SK-N-SH treated with all-trans-retinoic acid at 6 μM for 48 hours (cell line): ENCODE results near the gene PIGC.

Source experiments
- CSDC2 ChIP-seq: fragments of 250-450 bp; sonication (Bioruptor Pico); IDR thresholded peaks from 2 replicates; pipeline ENCODE4 v1.5.0; 2020; ENCODE audit warnings: mild to moderate bottlenecking, moderate library complexity
- ZC3H10 ChIP-seq: fragments of 250-450 bp; sonication (Bioruptor Pico); IDR thresholded peaks from 2 replicates; pipeline ENCODE4 v1.5.1; 2021; ENCODE audit warnings: mild to moderate bottlenecking, moderate library complexity
- ZFP30 ChIP-seq: fragments of 450-650 bp; formaldehyde crosslinking; IDR thresholded peaks from 2 replicates; pipeline ENCODE4 v1.5.0; 2022; ENCODE audit warnings: mild to moderate bottlenecking, moderate library complexity
- TF ChIP-seq, protein P1 (sequence below): fragments of 250-450 bp; sonication (Bioruptor Pico); IDR thresholded peaks from 2 replicates; pipeline ENCODE4 v1.8.0; 2020; ENCODE audit warnings: mild to moderate bottlenecking, moderate library complexity, borderline replicate concordance
- TF ChIP-seq, protein P2 (sequence below): fragments of 250-450 bp; sonication (Bioruptor Pico); IDR thresholded peaks from 2 replicates; pipeline ENCODE4 v1.5.1; 2020; ENCODE audit warnings: low read depth, mild to moderate bottlenecking, moderate library complexity

DNA sequence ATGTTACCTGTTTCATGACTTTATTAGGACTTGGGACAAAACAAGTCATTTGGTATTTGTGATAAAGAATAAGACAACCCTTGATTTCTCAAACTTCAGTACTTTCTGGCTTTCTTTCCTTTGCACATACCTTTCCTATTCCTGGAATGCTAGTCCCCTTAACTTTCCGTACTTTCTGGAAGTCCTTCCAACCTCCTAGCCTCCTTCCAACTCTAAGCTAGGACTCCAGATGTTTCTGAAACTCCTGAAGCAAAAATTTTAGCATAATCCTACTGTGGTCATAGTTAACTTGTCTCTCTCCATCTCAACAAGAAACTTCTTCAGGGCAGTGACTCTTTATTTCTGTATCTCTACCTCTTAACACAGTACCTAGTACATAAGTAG is 43.2 kb downstream of the PIGC start:
- TF ChIP-seq CSDC2 (CRISPR knock-in tag) (no peak), ZFP30 (CRISPR knock-in tag) (no peak), ZC3H10 (no peak)
- TF ChIP-seq, protein P1, sequence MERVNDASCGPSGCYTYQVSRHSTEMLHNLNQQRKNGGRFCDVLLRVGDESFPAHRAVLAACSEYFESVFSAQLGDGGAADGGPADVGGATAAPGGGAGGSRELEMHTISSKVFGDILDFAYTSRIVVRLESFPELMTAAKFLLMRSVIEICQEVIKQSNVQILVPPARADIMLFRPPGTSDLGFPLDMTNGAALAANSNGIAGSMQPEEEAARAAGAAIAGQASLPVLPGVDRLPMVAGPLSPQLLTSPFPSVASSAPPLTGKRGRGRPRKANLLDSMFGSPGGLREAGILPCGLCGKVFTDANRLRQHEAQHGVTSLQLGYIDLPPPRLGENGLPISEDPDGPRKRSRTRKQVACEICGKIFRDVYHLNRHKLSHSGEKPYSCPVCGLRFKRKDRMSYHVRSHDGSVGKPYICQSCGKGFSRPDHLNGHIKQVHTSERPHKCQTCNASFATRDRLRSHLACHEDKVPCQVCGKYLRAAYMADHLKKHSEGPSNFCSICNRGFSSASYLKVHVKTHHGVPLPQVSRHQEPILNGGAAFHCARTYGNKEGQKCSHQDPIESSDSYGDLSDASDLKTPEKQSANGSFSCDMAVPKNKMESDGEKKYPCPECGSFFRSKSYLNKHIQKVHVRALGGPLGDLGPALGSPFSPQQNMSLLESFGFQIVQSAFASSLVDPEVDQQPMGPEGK (CRISPR knock-in tag) = no peak
- TF ChIP-seq, protein P2, sequence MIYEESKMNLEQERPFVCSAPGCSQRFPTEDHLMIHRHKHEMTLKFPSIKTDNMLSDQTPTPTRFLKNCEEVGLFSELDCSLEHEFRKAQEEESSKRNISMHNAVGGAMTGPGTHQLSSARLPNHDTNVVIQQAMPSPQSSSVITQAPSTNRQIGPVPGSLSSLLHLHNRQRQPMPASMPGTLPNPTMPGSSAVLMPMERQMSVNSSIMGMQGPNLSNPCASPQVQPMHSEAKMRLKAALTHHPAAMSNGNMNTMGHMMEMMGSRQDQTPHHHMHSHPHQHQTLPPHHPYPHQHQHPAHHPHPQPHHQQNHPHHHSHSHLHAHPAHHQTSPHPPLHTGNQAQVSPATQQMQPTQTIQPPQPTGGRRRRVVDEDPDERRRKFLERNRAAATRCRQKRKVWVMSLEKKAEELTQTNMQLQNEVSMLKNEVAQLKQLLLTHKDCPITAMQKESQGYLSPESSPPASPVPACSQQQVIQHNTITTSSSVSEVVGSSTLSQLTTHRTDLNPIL (CRISPR knock-in tag) = no peak
